GM23248 (cell line): ENCODE results near the gene ERI2. TPM values are rescaled to one million over a fixed set of nuclear protein-coding genes. Genes with fewer than 3 reads are reported as not detected.
"Not testable (repeated sequence)": the region's sequence is repeated elsewhere in the genome, so short reads cannot be mapped to it uniquely, and the experiment has no call there.

Source experiments
- DNase-seq: peaks from one replicate; pipeline ENCODE4 v3.0.0-alpha.2; 2015
- H2AFZ ChIP-seq: fragments of 200-600 bp; sonication (generic); 2 replicates; pipeline ENCODE4 v1.6.1; 2016; ENCODE audit warnings: antibody characterized with exemption
- H3F3A ChIP-seq: fragments of 200-600 bp; sonication (generic); 2 replicates; pipeline ENCODE4 v1.6.1; 2016; ENCODE audit warnings: mild to moderate bottlenecking, antibody characterized with exemption, mixed run types; ENCODE audit not compliant: insufficient read depth
- H3K27ac ChIP-seq: fragments of 200-600 bp; sonication (generic); 2 replicates; pipeline ENCODE4 v1.5.1; 2016; ENCODE audit warnings: mild to moderate bottlenecking
- H3K27me3 ChIP-seq: fragments of 200-600 bp; sonication (generic); replicated peaks from 2 replicates; pipeline ENCODE4 v1.6.1; 2016; ENCODE audit warnings: mild to moderate bottlenecking; ENCODE audit not compliant: insufficient read depth
- H3K36me3 ChIP-seq: fragments of 200-600 bp; sonication (generic); 2 replicates; pipeline ENCODE4 v1.6.1; 2016; ENCODE audit warnings: low read depth, mild to moderate bottlenecking
- H3K4me1 ChIP-seq: fragments of 200-600 bp; sonication (generic); 2 replicates; pipeline ENCODE4 v1.6.1; 2016; ENCODE audit warnings: mild to moderate bottlenecking; ENCODE audit not compliant: insufficient read depth
- H3K4me2 ChIP-seq: fragments of 200-600 bp; sonication (generic); one replicate; pipeline ENCODE4 v1.6.1; 2016; ENCODE audit warnings: mild to moderate bottlenecking; ENCODE audit not compliant: unreplicated experiment
- H3K4me3 ChIP-seq: fragments of 200-600 bp; sonication (generic); 2 replicates; pipeline ENCODE4 v1.5.1; 2016; ENCODE audit warnings: mild to moderate bottlenecking
- H3K79me2 ChIP-seq: fragments of 200-600 bp; sonication (generic); 2 replicates; pipeline ENCODE4 v1.6.1; 2016; ENCODE audit warnings: mild to moderate bottlenecking; ENCODE audit not compliant: insufficient read depth
- H3K9ac ChIP-seq: fragments of 200-600 bp; sonication (generic); 2 replicates; pipeline ENCODE4 v1.6.1; 2016; ENCODE audit warnings: mild to moderate bottlenecking
- H3K9me2 ChIP-seq: fragments of 200-600 bp; sonication (generic); 2 replicates; pipeline ENCODE4 v1.6.1; 2016; ENCODE audit warnings: mixed run types, mild to moderate bottlenecking, moderate library complexity; ENCODE audit not compliant: insufficient read depth
- H3K9me3 ChIP-seq: fragments of 200-600 bp; sonication (generic); one replicate; pipeline ENCODE4 v1.6.1; 2017; ENCODE audit warnings: low read depth
- H4K20me1 ChIP-seq: fragments of 200-600 bp; sonication (generic); 2 replicates; pipeline ENCODE4 v1.6.0; 2016; ENCODE audit not compliant: insufficient read depth
- EZH2 ChIP-seq: fragments of 200-600 bp; sonication (generic); IDR thresholded peaks from 2 replicates; pipeline ENCODE4 v1.6.1; 2018; ENCODE audit warnings: antibody characterized with exemption, mild to moderate bottlenecking; ENCODE audit not compliant: insufficient read depth, poor library complexity, severe bottlenecking
- EZH2phosphoT487 ChIP-seq: fragments of 200-600 bp; sonication (generic); IDR thresholded peaks from 2 replicates; pipeline ENCODE4 v1.6.1; 2018; ENCODE audit warnings: antibody characterized with exemption, moderate library complexity, mild to moderate bottlenecking, low read depth; ENCODE audit not compliant: insufficient read depth
- WGBS, 2 experiments: methylation state at CpG; one replicate each; pipeline ENCODE4 v1.1.6; 2015 to 2017; ENCODE audit warnings: low lambda C conversion rate in 2 of 2, low coverage in 1 of 2; ENCODE audit errors: missing lambda C conversion rate in 2 of 2; 5-methylcytosine and 5-hydroxymethylcytosine counted together
- in situ Hi-C: fragments of 300-500 bp; cut with MboI; formaldehyde crosslinking; loops from 2 replicates; pipeline ENCODE4 v1.15.0; 2020
- polyA plus RNA-seq: library from polyadenylated mRNA; unstranded; fragments of >200 nt; fragmentation: Nextera tagmentation; extraction: Ambion mirVana; gene quantifications from 2 replicates; pipeline ENCODE4 v1.2.1, GENCODE V29; 2016
- total RNA-seq: library from RNA; depleted of rRNA; stranded (reverse); fragments of >200 nt; shearing (Covaris generic); gene quantifications from 2 replicates; pipeline ENCODE4 v1.2.3, GENCODE V29; 2014

ERI2 gene
- total and polyA plus RNA-seq, 2 experiments from 2014 or later: 13.2 to 13.6 TPM

GRCh38 chr16:20814784-20815183 is 8.5 kb upstream of the ERI2 start:
- Histone ChIP-seq H3K36me3 (no peaks in the 10 kb centered on the region), H3K79me2 (no peaks in the 10 kb centered on the region; the same call in 1 of the 2 replicates), H4K20me1 (no peaks in the 10 kb centered on the region), H3K27me3 (no peaks in the 10 kb centered on the region), H3K9ac (no peak overlapping the region), H3K9me2 (no peaks in the 10 kb centered on the region), H3K4me3 (no peak overlapping the region), H2AFZ (no peak overlapping the region), H3K9me3 (no peaks in the 10 kb centered on the region), H3K27ac (no peak overlapping the region), H3K4me2 (no peak overlapping the region), H3F3A (no peaks in the 10 kb centered on the region), H3K4me1 (no peaks in the 10 kb centered on the region)
- 96 to 97% methylated on average over 4 of the region's 4 CpGs for WGBS, 2 experiments
- no peak for DNase-seq
- in situ Hi-C loops: no loop called here
- TF ChIP-seq EZH2phosphoT487 (no peak), EZH2 (no peak)

GRCh38 chr16:20812510-20812909 is 6.2 kb upstream of the ERI2 start:
- Histone ChIP-seq H3K79me2 (no peaks in the 10 kb centered on the region; the same call in 1 of the 2 replicates), H3K9me2 (no peaks in the 10 kb centered on the region), H3K27ac (no peak overlapping the region), H3F3A (no peaks in the 10 kb centered on the region; the same call in 1 of the 2 replicates), H3K9ac (no peak overlapping the region), H3K36me3 (no peaks in the 10 kb centered on the region), H3K4me1 (no peaks in the 10 kb centered on the region), H3K4me3 (no peak overlapping the region), H3K4me2 (no peak overlapping the region), H2AFZ (no peak overlapping the region), H3K27me3 (no peaks in the 10 kb centered on the region), H3K9me3 (no peaks in the 10 kb centered on the region), H4K20me1 (no peaks in the 10 kb centered on the region)
- no peak for TF ChIP-seq EZH2
- no peak for TF ChIP-seq EZH2phosphoT487
- 76 to 80% methylated on average over 2 of the region's 2 CpGs for WGBS, 2 experiments
- DNase-seq: no peak
- in situ Hi-C loops: no loop called here

- no peaks in the 10 kb centered on the region; the same call in 1 of the 2 replicates for H3K79me2 ChIP-seq
- no peaks in the 10 kb centered on the region for H3K4me1 ChIP-seq
- no peaks in the 10 kb centered on the region for H3K9me3 ChIP-seq
- no peaks in the 10 kb centered on the region for H3K9me2 ChIP-seq
- in situ Hi-C loops: no loop called here
- H3K27ac ChIP-seq: no peak overlapping the region
- no peaks in the 10 kb centered on the region for H3K36me3 ChIP-seq
- H4K20me1 ChIP-seq: no peaks in the 10 kb centered on the region
- H3K4me2 ChIP-seq: no peak overlapping the region
- H3K27me3 ChIP-seq: no peaks in the 10 kb centered on the region
- no peak for TF ChIP-seq EZH2phosphoT487
- TF ChIP-seq EZH2: no peak
- peaks cover 4% of the 10 kb centered on the region for H3F3A ChIP-seq
- H2AFZ ChIP-seq: no peak overlapping the region
- DNase-seq: no peak
- WGBS, 2 experiments: 82 to 83% methylated on average over 10 of the region's 10 CpGs
- no peak overlapping the region for H3K9ac ChIP-seq
- no peak overlapping the region for H3K4me3 ChIP-seq
Measured at GRCh38 chr16:20811889-20812439, 5.7 kb upstream of the ERI2 start.

GRCh38 chr16:20807862-20808261 is 1.6 kb upstream of the ERI2 start:
- H3F3A ChIP-seq: peaks cover 21% of the 10 kb centered on the region
- peak overlapping the region; percentile 76 for H3K4me2 ChIP-seq
- H3K9ac ChIP-seq: peak overlapping the region; percentile 80; the same call in 1 of the 2 replicates
- peaks cover 9% of the 10 kb centered on the region; the same call in 1 of the 2 replicates for H3K4me1 ChIP-seq
- TF ChIP-seq EZH2 (no peak), EZH2phosphoT487 (no peak)
- H3K27ac ChIP-seq: no peak overlapping the region
- no peaks in the 10 kb centered on the region for H3K27me3 ChIP-seq
- no peaks in the 10 kb centered on the region for H4K20me1 ChIP-seq
- no peaks in the 10 kb centered on the region for H3K9me2 ChIP-seq
- peaks cover 7% of the 10 kb centered on the region; the same call in 1 of the 2 replicates for H3K79me2 ChIP-seq
- H3K36me3 ChIP-seq: no peaks in the 10 kb centered on the region
- no peaks in the 10 kb centered on the region for H3K9me3 ChIP-seq
- no peak for DNase-seq
- 85 to 87% methylated on average over 11 of the region's 11 CpGs for WGBS, 2 experiments
- in situ Hi-C loops: no loop called here
- no peak overlapping the region for H3K4me3 ChIP-seq
- 0 out of 2 replicates have a peak overlapping the region, but pooled peaks have one; percentile 96 for H2AFZ ChIP-seq

GRCh38 chr16:20805684-20806167 is 546 bp downstream of the ERI2 start:
- H3K9me3 ChIP-seq, H3K79me2 ChIP-seq, H3K27me3 ChIP-seq, H4K20me1 ChIP-seq, DNase-seq, H3K9me2 ChIP-seq, in situ Hi-C loops, H3K36me3 ChIP-seq: not testable (repeated sequence)
- H3K9ac ChIP-seq: peak overlapping the region; percentile 80
- peaks cover 21% of the 10 kb centered on the region for H3F3A ChIP-seq
- H3K4me2 ChIP-seq: peak overlapping the region; percentile 76
- peak overlapping the region; percentile 91 for H3K4me3 ChIP-seq
- H3K4me1 ChIP-seq: peaks cover 12% of the 10 kb centered on the region; the same call in 1 of the 2 replicates
- H3K27ac ChIP-seq: peak overlapping the region; percentile 69
- H2AFZ ChIP-seq: peak overlapping the region; percentile 96
- 27 to 29% methylated on average over 12 of the region's 12 CpGs for WGBS, 2 experiments
